ENCODE data around the gene SPOCK1. TPM values are rescaled to one million over a fixed set of nuclear protein-coding genes. Genes with fewer than 3 reads are reported as not detected.

SPOCK1 gene
- total RNA-seq, 1 experiment from 2014 or later, result 0.27 TPM

GRCh38 chr5:137279521-137280231 lies 219.4 kb downstream of the SPOCK1 start:
- H3K4me1 ChIP-seq (ENCODE audit: control insufficient read depth in 1 of 2, insufficient read depth in 2 of 2, low read length in 2 of 2), result no peaks in the 10 kb centered on the region
- H4K20me1 ChIP-seq (ENCODE audit: insufficient read depth), result no peaks in the 10 kb centered on the region
- TF ChIP-seq CEBPB (IDR thresholded peaks at IDR 0.05; ENCODE audit: low read depth), result no peak
- no peak for TF ChIP-seq MAX (IDR thresholded peaks at IDR 0.05)
- TF ChIP-seq SRF (IDR thresholded peaks at IDR 0.05; ENCODE audit: low read depth), result no peak
- no peak for TF ChIP-seq FOSL1 (IDR thresholded peaks at IDR 0.05; ENCODE audit: low read depth)
- TF ChIP-seq, protein P1, sequence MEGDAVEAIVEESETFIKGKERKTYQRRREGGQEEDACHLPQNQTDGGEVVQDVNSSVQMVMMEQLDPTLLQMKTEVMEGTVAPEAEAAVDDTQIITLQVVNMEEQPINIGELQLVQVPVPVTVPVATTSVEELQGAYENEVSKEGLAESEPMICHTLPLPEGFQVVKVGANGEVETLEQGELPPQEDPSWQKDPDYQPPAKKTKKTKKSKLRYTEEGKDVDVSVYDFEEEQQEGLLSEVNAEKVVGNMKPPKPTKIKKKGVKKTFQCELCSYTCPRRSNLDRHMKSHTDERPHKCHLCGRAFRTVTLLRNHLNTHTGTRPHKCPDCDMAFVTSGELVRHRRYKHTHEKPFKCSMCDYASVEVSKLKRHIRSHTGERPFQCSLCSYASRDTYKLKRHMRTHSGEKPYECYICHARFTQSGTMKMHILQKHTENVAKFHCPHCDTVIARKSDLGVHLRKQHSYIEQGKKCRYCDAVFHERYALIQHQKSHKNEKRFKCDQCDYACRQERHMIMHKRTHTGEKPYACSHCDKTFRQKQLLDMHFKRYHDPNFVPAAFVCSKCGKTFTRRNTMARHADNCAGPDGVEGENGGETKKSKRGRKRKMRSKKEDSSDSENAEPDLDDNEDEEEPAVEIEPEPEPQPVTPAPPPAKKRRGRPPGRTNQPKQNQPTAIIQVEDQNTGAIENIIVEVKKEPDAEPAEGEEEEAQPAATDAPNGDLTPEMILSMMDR (IDR thresholded peaks at IDR 0.05 in 2 of 3, conservative IDR thresholded peaks at IDR 0.05 in 1 of 3; ENCODE audit: borderline replicate concordance in 1 of 3, insufficient read depth in 1 of 3, low read depth in 2 of 3, low read length in 2 of 3), result no peak
- TF ChIP-seq, protein P2, sequence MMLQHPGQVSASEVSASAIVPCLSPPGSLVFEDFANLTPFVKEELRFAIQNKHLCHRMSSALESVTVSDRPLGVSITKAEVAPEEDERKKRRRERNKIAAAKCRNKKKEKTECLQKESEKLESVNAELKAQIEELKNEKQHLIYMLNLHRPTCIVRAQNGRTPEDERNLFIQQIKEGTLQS (IDR thresholded peaks at IDR 0.05), result no peak
- H3K4me2 ChIP-seq (ENCODE audit: low read length), result no peak overlapping the region
- no TSS peak for BruUV-seq (replicated peaks)
- ATAC-seq (no peak), DNase-seq (ENCODE audit: low read depth, low spot score) (no peak)
- H3K27me3 ChIP-seq (ENCODE audit: insufficient read depth, low read length), result peaks cover 20% of the 10 kb centered on the region
- H2AFZ ChIP-seq (ENCODE audit: low read depth, low read length, poor library complexity, severe bottlenecking), result no peak overlapping the region
- no peak overlapping the region for H3K9ac ChIP-seq (ENCODE audit: low read length)
- no peak overlapping the region for H3K27ac ChIP-seq (ENCODE audit: low read depth, low read length)
- no peak overlapping the region for H3K4me3 ChIP-seq (replicated peaks in 1 of 2; ENCODE audit: low read depth in 1 of 2, low read length in 2 of 2)
- CTCF ChIA-PET, result no interaction called here
- no peaks in the 10 kb centered on the region for H3K9me3 ChIP-seq (ENCODE audit: control insufficient read depth in 1 of 2, insufficient read depth in 1 of 2, low read depth in 1 of 2, low read length in 2 of 2)
- POLR2A ChIA-PET, result no interaction called here
- H3K9me2 ChIP-seq (ENCODE audit: insufficient read depth), result no peaks in the 10 kb centered on the region
- H3K79me2 ChIP-seq (ENCODE audit: insufficient read depth, low read length), result no peaks in the 10 kb centered on the region
- no peaks in the 10 kb centered on the region for H3K36me3 ChIP-seq (ENCODE audit: control insufficient read depth in 1 of 2, insufficient read depth in 2 of 2, low read length in 2 of 2)
- RAD21 ChIA-PET (ENCODE audit: low non-redundant PET in 1 of 2, low total read pairs in 2 of 2, uncharacterized antibody in 2 of 2, unreplicated experiment in 2 of 2), result no interaction called here
- intact Hi-C loops (cut with micrococcal nuclease), result no loop called here

GRCh38 chr5:137278476-137278875 lies 220.7 kb downstream of the SPOCK1 start:
- H3K4me3 ChIP-seq (replicated peaks in 1 of 2; ENCODE audit: low read depth in 1 of 2, low read length in 2 of 2), result no peak overlapping the region
- H3K27me3 ChIP-seq (ENCODE audit: insufficient read depth, low read length), result peaks cover 20% of the 10 kb centered on the region
- TF ChIP-seq EZH2phosphoT487 (IDR thresholded peaks at IDR 0.05; ENCODE audit: borderline replicate concordance) (no peak), ELF1 (IDR thresholded peaks at IDR 0.05; ENCODE audit: borderline replicate concordance, low read depth) (no peak), SRF (IDR thresholded peaks at IDR 0.05; ENCODE audit: low read depth) (no peak), MAX (IDR thresholded peaks at IDR 0.05) (no peak), POLR2A (IDR thresholded peaks at IDR 0.05; ENCODE audit: borderline replicate concordance, extremely low read depth, insufficient read depth, insufficient read length) (no peak), SP1 (IDR thresholded peaks at IDR 0.05; ENCODE audit: low read depth) (no peak), RAD21 (IDR thresholded peaks at IDR 0.05; ENCODE audit: low read depth) (no peak)
- TF ChIP-seq, protein P3, sequence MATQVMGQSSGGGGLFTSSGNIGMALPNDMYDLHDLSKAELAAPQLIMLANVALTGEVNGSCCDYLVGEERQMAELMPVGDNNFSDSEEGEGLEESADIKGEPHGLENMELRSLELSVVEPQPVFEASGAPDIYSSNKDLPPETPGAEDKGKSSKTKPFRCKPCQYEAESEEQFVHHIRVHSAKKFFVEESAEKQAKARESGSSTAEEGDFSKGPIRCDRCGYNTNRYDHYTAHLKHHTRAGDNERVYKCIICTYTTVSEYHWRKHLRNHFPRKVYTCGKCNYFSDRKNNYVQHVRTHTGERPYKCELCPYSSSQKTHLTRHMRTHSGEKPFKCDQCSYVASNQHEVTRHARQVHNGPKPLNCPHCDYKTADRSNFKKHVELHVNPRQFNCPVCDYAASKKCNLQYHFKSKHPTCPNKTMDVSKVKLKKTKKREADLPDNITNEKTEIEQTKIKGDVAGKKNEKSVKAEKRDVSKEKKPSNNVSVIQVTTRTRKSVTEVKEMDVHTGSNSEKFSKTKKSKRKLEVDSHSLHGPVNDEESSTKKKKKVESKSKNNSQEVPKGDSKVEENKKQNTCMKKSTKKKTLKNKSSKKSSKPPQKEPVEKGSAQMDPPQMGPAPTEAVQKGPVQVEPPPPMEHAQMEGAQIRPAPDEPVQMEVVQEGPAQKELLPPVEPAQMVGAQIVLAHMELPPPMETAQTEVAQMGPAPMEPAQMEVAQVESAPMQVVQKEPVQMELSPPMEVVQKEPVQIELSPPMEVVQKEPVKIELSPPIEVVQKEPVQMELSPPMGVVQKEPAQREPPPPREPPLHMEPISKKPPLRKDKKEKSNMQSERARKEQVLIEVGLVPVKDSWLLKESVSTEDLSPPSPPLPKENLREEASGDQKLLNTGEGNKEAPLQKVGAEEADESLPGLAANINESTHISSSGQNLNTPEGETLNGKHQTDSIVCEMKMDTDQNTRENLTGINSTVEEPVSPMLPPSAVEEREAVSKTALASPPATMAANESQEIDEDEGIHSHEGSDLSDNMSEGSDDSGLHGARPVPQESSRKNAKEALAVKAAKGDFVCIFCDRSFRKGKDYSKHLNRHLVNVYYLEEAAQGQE (IDR thresholded peaks at IDR 0.05; ENCODE audit: low read depth), result no peak
- intact Hi-C loops (cut with micrococcal nuclease), result no loop called here
- no peaks in the 10 kb centered on the region for H3K9me3 ChIP-seq (ENCODE audit: control insufficient read depth in 1 of 2, insufficient read depth in 1 of 2, low read depth in 1 of 2, low read length in 2 of 2)
- no peak for DNase-seq (ENCODE audit: low read depth, low spot score)
- H3K36me3 ChIP-seq (ENCODE audit: control insufficient read depth in 1 of 2, insufficient read depth in 2 of 2, low read length in 2 of 2), result no peaks in the 10 kb centered on the region
- ATAC-seq, result no peak
- no peak overlapping the region for H3K9ac ChIP-seq (ENCODE audit: low read length)
- H3K4me2 ChIP-seq (ENCODE audit: low read length), result no peak overlapping the region
- ChIA-PET CTCF (no interaction called here), RAD21 (ENCODE audit: low non-redundant PET in 1 of 2, low total read pairs in 2 of 2, uncharacterized antibody in 2 of 2, unreplicated experiment in 2 of 2) (no interaction called here), POLR2A (no interaction called here)
- no peak overlapping the region for H3K27ac ChIP-seq (ENCODE audit: low read depth, low read length)
- H3K9me2 ChIP-seq (ENCODE audit: insufficient read depth), result no peaks in the 10 kb centered on the region
- H3K4me1 ChIP-seq (ENCODE audit: control insufficient read depth in 1 of 2, insufficient read depth in 2 of 2, low read length in 2 of 2), result no peaks in the 10 kb centered on the region
- H2AFZ ChIP-seq (ENCODE audit: low read depth, low read length, poor library complexity, severe bottlenecking), result no peak overlapping the region
- no TSS peak for BruUV-seq (replicated peaks)
- H3K79me2 ChIP-seq (ENCODE audit: insufficient read depth, low read length), result no peaks in the 10 kb centered on the region
- H4K20me1 ChIP-seq (ENCODE audit: insufficient read depth), result no peaks in the 10 kb centered on the region

All from HCT116 (cell line).